ENCODE data around the gene P2RX2.

Gene P2RX2

GRCh38 chr12:132662901-132663755 is 44.6 kb downstream of the P2RX2 start:
- no peak for DNase-seq (ENCODE audit: low read depth)

GRCh38 chr12:132664206-132665148 is 45.9 kb downstream of the P2RX2 start:
- no peak for DNase-seq (ENCODE audit: low read depth)

GRCh38 chr12:132665149-132665491 is 46.5 kb downstream of the P2RX2 start:
- no peak for DNase-seq (ENCODE audit: low read depth)

- no peak for DNase-seq (ENCODE audit: low read depth)
These were observed 47.2 kb downstream of the P2RX2 start for GRCh38 chr12:132665794-132666193.

GRCh38 chr12:132668191-132669088 is 49.9 kb downstream of the P2RX2 start:
- no peak for DNase-seq (ENCODE audit: low read depth)

- DNase-seq (ENCODE audit: low read depth) = no peak
These were observed 50.7 kb downstream of the P2RX2 start for GRCh38 chr12:132669166-132669879.

All from activated T-cell treated with anti-CD3 and anti-CD28 coated beads for 1 hour (primary cell).